Measurements from ENCODE around the gene IREB2.

- TF ChIP-seq CTCF (IDR thresholded peaks at IDR 0.05) (peak in 2 of 5 experiments; percentile 43 to 58), POLR2A (IDR thresholded peaks at IDR 0.05) (peak in 1 of 2 donors; percentile 44), EP300 (IDR thresholded peaks at IDR 0.05) (peak; percentile 65 to 66)
These were observed 69.2 kb downstream of the IREB2 start, which contains the start of gene HYKK for GRCh38 chr15:78506971-78507830.
